Measurements from ENCODE around the gene HLA-DMB. TPM values are rescaled to one million over a fixed set of nuclear protein-coding genes. Genes with fewer than 3 reads are reported as not detected.

HLA-DMB gene
- total RNA-seq, 4 donors from 2014 or later, result 4.3 to 8.1 (median 5.6) TPM

DNA sequence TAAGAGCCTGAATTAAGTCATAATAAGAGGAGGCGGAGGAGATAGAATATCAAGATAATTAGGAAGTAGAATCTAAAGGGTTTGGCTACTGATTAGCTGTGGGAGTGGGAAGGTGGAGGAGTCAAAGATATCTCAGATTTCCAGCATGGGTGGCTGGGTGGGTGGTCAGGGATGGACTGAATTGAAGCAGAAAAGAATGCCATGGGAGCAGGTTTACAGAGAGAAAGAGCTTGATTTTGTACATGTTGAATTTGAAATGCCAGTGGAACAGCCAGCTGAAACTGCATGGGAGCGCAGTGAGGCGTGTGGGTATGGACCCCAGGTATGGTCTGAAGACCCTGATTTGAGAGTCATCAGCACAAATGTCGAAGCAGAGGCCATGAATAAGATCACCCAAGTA, 13.4 kb upstream of the HLA-DMB start:
- in situ Hi-C loops (cut with MboI; ENCODE audit: low sequenced_read_pairs in 4 of 4) (loop anchor here in 3 of 4 donors (25.0 kb wide), 3 partner anchors 458 to 992 kb away; partner anchors contain the start of genes AGER (in 3 of the 3), AGPAT1 (in 3 of the 3), GPSM3 (in 3 of the 3) and PBX2 (in 3 of the 3)), intact Hi-C loops (cut with DNase I; ENCODE audit: low total_unique reads) (no loop called here)
- Histone ChIP-seq H3K4me3 (no peak overlapping the region), H3K27ac (no peak overlapping the region), H3K36me3 (no peaks in the 10 kb centered on the region), H3K4me1 (peaks cover 6 to 8% of the 10 kb centered on the region in 2 donors), H3K27me3 (no peaks in the 10 kb centered on the region), H3K9me3 (no peaks in the 10 kb centered on the region)
- TF ChIP-seq, protein P1, sequence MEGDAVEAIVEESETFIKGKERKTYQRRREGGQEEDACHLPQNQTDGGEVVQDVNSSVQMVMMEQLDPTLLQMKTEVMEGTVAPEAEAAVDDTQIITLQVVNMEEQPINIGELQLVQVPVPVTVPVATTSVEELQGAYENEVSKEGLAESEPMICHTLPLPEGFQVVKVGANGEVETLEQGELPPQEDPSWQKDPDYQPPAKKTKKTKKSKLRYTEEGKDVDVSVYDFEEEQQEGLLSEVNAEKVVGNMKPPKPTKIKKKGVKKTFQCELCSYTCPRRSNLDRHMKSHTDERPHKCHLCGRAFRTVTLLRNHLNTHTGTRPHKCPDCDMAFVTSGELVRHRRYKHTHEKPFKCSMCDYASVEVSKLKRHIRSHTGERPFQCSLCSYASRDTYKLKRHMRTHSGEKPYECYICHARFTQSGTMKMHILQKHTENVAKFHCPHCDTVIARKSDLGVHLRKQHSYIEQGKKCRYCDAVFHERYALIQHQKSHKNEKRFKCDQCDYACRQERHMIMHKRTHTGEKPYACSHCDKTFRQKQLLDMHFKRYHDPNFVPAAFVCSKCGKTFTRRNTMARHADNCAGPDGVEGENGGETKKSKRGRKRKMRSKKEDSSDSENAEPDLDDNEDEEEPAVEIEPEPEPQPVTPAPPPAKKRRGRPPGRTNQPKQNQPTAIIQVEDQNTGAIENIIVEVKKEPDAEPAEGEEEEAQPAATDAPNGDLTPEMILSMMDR (IDR thresholded peaks at IDR 0.05 in 4 of 5, conservative IDR thresholded peaks at IDR 0.05 in 1 of 5), result no peak
- no peak for TF ChIP-seq POLR2A (IDR thresholded peaks at IDR 0.05)
- DNase-seq (no peak), ATAC-seq (no peak)

DNA sequence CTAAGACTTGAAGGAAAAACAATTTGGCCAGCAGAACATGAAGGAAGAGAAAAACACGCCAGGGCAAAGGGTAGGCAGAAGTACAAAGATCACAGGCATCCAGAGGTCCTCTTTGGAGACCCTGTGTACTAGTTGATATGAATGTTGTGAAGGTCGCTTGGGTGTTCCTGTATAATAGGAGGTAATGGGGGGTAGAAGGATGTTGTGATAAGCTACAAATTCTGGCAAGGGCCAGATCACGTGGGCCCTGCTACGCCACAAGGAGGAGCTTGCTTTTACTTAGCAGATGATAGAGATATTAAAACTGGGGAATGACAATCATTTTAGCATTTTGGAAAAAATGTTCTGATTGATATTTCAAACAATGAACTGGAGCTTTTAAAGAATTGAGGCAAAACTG, 12.9 kb upstream of the HLA-DMB start:
- no peaks in the 10 kb centered on the region for H3K36me3 ChIP-seq
- no peak for DNase-seq
- peak overlapping the region in 3 of 4 donors; percentile 68 to 85 (median 74) for H3K27ac ChIP-seq
- no peak overlapping the region for H3K4me3 ChIP-seq
- no peaks in the 10 kb centered on the region for H3K9me3 ChIP-seq
- no peak for TF ChIP-seq POLR2A (IDR thresholded peaks at IDR 0.05)
- TF ChIP-seq, protein P1 (IDR thresholded peaks at IDR 0.05 in 4 of 5, conservative IDR thresholded peaks at IDR 0.05 in 1 of 5), result no peak
- no peaks in the 10 kb centered on the region for H3K27me3 ChIP-seq
- intact Hi-C loops (cut with DNase I; ENCODE audit: low total_unique reads), result loop anchor here (1.0 to 2.0 kb wide), 4 partner anchors 15 to 59 kb away; partner anchors contain the start of gene BRD2
- peaks cover 6 to 8% of the 10 kb centered on the region in 2 donors for H3K4me1 ChIP-seq
- in situ Hi-C loops (cut with MboI; ENCODE audit: low sequenced_read_pairs in 4 of 4), result loop anchor here in 3 of 4 donors (25.0 kb wide), 3 partner anchors 459 to 991 kb away; partner anchors contain the start of genes AGER (in 3 of the 3), AGPAT1 (in 3 of the 3), GPSM3 (in 3 of the 3) and PBX2 (in 3 of the 3)
- ATAC-seq, result no peak

DNA sequence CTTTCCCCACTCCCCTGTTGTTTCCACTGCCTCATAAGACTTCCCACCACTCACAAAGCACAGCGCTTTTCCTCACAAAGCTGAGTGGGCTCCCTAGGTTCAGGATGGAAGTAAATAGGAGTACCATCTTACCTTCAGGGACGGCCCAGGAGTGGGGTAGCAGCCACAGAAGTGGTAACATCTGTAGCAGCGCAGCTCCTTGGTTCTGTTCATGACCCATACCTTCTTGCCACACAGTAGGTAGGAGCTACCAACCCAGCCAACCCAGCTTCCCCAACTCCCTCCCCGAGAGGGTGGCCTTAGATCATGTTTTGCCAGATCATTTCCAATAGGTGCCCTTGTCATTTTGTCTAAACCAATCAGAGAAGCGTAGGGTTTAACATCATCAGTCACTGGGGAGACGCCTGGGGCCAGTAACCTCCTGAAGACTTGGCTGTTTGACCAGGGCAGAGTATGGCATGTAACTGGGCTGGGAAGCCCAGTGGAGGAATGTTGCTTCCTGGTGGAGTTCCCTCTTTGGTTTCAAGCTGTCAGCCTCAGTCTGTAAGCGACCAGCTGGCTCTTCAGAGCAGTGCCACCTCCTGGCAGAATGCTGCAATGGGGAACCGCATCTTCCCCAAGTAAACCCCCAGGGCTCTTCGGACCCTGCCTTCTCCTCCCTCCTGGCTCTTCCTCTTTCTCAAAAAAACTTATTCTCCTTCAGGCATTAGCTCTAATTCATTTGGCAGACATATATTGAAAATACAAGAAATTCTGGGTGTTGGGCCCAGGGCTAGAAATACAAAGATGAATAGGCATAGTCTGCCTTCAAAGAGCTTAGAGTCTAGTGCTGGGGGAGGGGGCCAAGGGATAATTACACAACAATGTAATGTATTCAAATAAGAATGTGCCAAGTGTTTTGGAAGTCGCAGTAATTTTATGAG, 12.2 kb upstream of the HLA-DMB start, which contains the start of gene HLA-DMA:
HLA-DMA (minus strand) TSS at position 281 of the 923 bp plus-strand sequence; CDS start at position 220, 61 bp downstream.
- peak; percentile 48 to 72 for TF ChIP-seq POLR2A (IDR thresholded peaks at IDR 0.05)
- TF ChIP-seq, protein P1 (IDR thresholded peaks at IDR 0.05 in 4 of 5, conservative IDR thresholded peaks at IDR 0.05 in 1 of 5), result peak; percentile 81 to 87 (median 84)
- H3K4me3 ChIP-seq, result peak within 1 kb of the TSS; percentile 3 to 44 (median 22)
- in situ Hi-C loops (cut with MboI; ENCODE audit: low sequenced_read_pairs in 4 of 4), result loop anchor here in 3 of 4 donors (25.0 kb wide), 3 partner anchors 459 to 991 kb away; partner anchors contain the start of genes AGER (in 3 of the 3), AGPAT1 (in 3 of the 3), GPSM3 (in 3 of the 3) and PBX2 (in 3 of the 3)
- H3K27ac ChIP-seq, result peak within 1 kb of the TSS; percentile 68 to 85 (median 75)
- H3K36me3 ChIP-seq, result no peaks in the 10 kb centered on the region
- H3K27me3 ChIP-seq, result no peaks in the 10 kb centered on the region
- ATAC-seq, result peak; percentile 99 to 100
- H3K4me1 ChIP-seq, result peaks cover 6 to 8% of the 10 kb centered on the region in 2 donors
- no peaks in the 10 kb centered on the region for H3K9me3 ChIP-seq
- DNase-seq, result peak; percentile 81 to 94
- intact Hi-C loops (cut with DNase I; ENCODE audit: low total_unique reads), result loop anchor here (1.0 to 2.0 kb wide), 5 partner anchors 15 to 67 kb away; partner anchors contain the start of gene BRD2

DNA sequence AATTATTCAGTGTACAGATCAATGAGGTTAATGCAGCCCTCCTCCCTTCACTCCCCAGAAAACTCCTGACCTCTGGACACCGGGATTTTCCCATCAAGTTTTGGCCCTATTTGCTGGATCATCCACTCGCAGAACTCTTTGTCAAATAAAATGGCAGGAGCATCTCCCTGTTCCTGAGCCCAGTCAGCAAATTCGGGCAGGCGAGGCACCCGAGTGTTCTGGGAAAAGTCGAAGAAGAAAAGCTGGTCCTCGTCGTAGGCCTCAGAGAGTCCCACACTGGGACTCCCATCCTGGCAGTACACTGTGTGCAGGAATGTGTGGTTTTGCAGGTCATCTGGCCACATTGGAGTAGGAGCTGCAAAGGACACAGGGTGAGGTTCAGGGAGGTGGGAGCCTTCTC, 9.6 kb upstream of the HLA-DMB start:
- in situ Hi-C loops (cut with MboI; ENCODE audit: low sequenced_read_pairs in 4 of 4) (loop anchor here in 3 of 4 donors (25.0 kb wide), 3 partner anchors 462 to 988 kb away; partner anchors contain the start of genes AGER (in 3 of the 3), AGPAT1 (in 3 of the 3), GPSM3 (in 3 of the 3) and PBX2 (in 3 of the 3)), intact Hi-C loops (cut with DNase I; ENCODE audit: low total_unique reads) (no loop called here)
- Histone ChIP-seq H3K4me3 (no peak overlapping the region), H3K9me3 (no peaks in the 10 kb centered on the region), H3K36me3 (no peaks in the 10 kb centered on the region), H3K27me3 (no peaks in the 10 kb centered on the region), H3K4me1 (peaks cover 6 to 8% of the 10 kb centered on the region in 2 donors), H3K27ac (no peak overlapping the region)
- no peak for DNase-seq
- TF ChIP-seq, protein P1 (IDR thresholded peaks at IDR 0.05 in 4 of 5, conservative IDR thresholded peaks at IDR 0.05 in 1 of 5), result no peak
- TF ChIP-seq POLR2A (IDR thresholded peaks at IDR 0.05), result no peak
- no peak for ATAC-seq
